HEK293 (cell line): ENCODE results near the gene SLC16A11.
"Not testable (repeated sequence)": the region's sequence is repeated elsewhere in the genome, so short reads cannot be mapped to it uniquely, and the experiment has no call there.

ENCODE experiments used
- CTCF ChIA-PET: fragments of 350-600 bp; formaldehyde crosslinking; extraction: SDS; loops from one replicate; lab custom pipeline; 2021; ENCODE audit warnings: antibody characterized with exemption; lab: Yijun Ruan, JAX
- POLR2A ChIA-PET: fragments of 300-600 bp; formaldehyde crosslinking; extraction: SDS; loops from one replicate; lab custom pipeline; 2020; ENCODE audit warnings: antibody characterized with exemption, inconsistent platforms; lab: Yijun Ruan, JAX
- H3K27ac ChIP-seq: fragments of 200-500 bp; sonication (Bioruptor generic); 2 replicates; pipeline ENCODE4 v1.5.1; 2014; ENCODE audit warnings: low read depth, low read length, control low read depth, inconsistent platforms; ENCODE audit errors: extremely low read depth
- H3K36me3 ChIP-seq, 2 experiments: fragments of 200-500 bp in 1 of 2; sonication (Bioruptor generic) in 1 of 2; 1 replicate in 1 of 2; 2 replicates in 1 of 2; pipeline ENCODE4 v1.5.1; 2014 to 2017; ENCODE audit warnings: inconsistent platforms in 2 of 2, low read length in 2 of 2; ENCODE audit not compliant: control insufficient read depth in 2 of 2, insufficient read depth in 1 of 2
- H3K4me1 ChIP-seq: fragments of 200-500 bp; sonication (Bioruptor generic); 2 replicates; pipeline ENCODE4 v1.5.1; 2014; ENCODE audit warnings: mild to moderate bottlenecking, low read length, inconsistent platforms; ENCODE audit not compliant: control insufficient read depth, insufficient read depth
- H3K4me3 ChIP-seq: 2 replicates; pipeline ENCODE4 v1.5.1; 2011; ENCODE audit warnings: low read depth, mild to moderate bottlenecking, control low read depth, low read length, moderate library complexity
- H3K9me3 ChIP-seq: fragments of 200-500 bp; sonication (Bioruptor generic); 2 replicates; pipeline ENCODE4 v1.5.1; 2014; ENCODE audit warnings: low read depth, low read length, inconsistent platforms; ENCODE audit not compliant: control insufficient read depth, insufficient read depth
- HOXA7 ChIP-seq: sonication (generic); formaldehyde crosslinking; IDR thresholded peaks from 2 replicates; pipeline ENCODE4 v1.8.1; 2022; ENCODE audit warnings: missing genetic modification reagents, borderline replicate concordance
- ZBTB11 ChIP-seq: fragments of 450-650 bp; formaldehyde crosslinking; conservative IDR thresholded peaks from 2 replicates; pipeline ENCODE4 v1.5.1; 2016; ENCODE audit warnings: low read depth, missing biosample characterization, missing genetic modification characterization
- ZBTB48 ChIP-seq: fragments of 450-650 bp; formaldehyde crosslinking; IDR thresholded peaks from 2 replicates; pipeline ENCODE4 v1.5.1; 2016; ENCODE audit warnings: missing biosample characterization, missing genetic modification characterization
- ZNF138 ChIP-seq: fragments of 450-650 bp; formaldehyde crosslinking; IDR thresholded peaks from 2 replicates; pipeline ENCODE4 v1.5.1; 2016; ENCODE audit warnings: missing biosample characterization, missing genetic modification characterization, borderline replicate concordance
- ZNF146 ChIP-seq: fragments of 450-650 bp; formaldehyde crosslinking; IDR thresholded peaks from 2 replicates; pipeline ENCODE4 v1.5.1; 2016; ENCODE audit warnings: missing biosample characterization, missing genetic modification characterization
- ZNF157 ChIP-seq: fragments of 450-650 bp; formaldehyde crosslinking; IDR thresholded peaks from 2 replicates; pipeline ENCODE4 v1.5.1; 2016; ENCODE audit warnings: missing biosample characterization, missing genetic modification characterization
- ZNF501 ChIP-seq: fragments of 450-650 bp; formaldehyde crosslinking; IDR thresholded peaks from 2 replicates; pipeline ENCODE4 v1.5.1; 2016; ENCODE audit warnings: missing biosample characterization, missing genetic modification characterization
- ZNF560 ChIP-seq: fragments of 450-650 bp; formaldehyde crosslinking; IDR thresholded peaks from 2 replicates; pipeline ENCODE4 v1.5.1; 2017; ENCODE audit warnings: missing biosample characterization, missing genetic modification characterization, borderline replicate concordance
- ZNF664 ChIP-seq: fragments of 450-650 bp; formaldehyde crosslinking; IDR thresholded peaks from 2 replicates; pipeline ENCODE4 v1.5.1; 2016; ENCODE audit warnings: missing biosample characterization, missing genetic modification characterization
- ZNF785 ChIP-seq: fragments of 450-650 bp; formaldehyde crosslinking; IDR thresholded peaks from 2 replicates; pipeline ENCODE4 v1.5.1; 2016; ENCODE audit warnings: missing biosample characterization, missing genetic modification characterization
- ZNF791 ChIP-seq: fragments of 450-650 bp; formaldehyde crosslinking; IDR thresholded peaks from 2 replicates; pipeline ENCODE4 v1.5.1; 2016; ENCODE audit warnings: missing biosample characterization, missing genetic modification characterization
- ZNF830 ChIP-seq: fragments of 450-650 bp; IDR thresholded peaks from 2 replicates; pipeline ENCODE4 v1.5.0; 2018; ENCODE audit warnings: missing biosample characterization, missing genetic modification characterization, low read depth, mild to moderate bottlenecking, moderate library complexity
- TF ChIP-seq, protein P1 (sequence below): fragments of 450-650 bp; formaldehyde crosslinking; IDR thresholded peaks from 2 replicates; pipeline ENCODE4 v1.5.1; 2016; ENCODE audit warnings: missing biosample characterization, missing genetic modification characterization, borderline replicate concordance

SLC16A11 gene

DNA sequence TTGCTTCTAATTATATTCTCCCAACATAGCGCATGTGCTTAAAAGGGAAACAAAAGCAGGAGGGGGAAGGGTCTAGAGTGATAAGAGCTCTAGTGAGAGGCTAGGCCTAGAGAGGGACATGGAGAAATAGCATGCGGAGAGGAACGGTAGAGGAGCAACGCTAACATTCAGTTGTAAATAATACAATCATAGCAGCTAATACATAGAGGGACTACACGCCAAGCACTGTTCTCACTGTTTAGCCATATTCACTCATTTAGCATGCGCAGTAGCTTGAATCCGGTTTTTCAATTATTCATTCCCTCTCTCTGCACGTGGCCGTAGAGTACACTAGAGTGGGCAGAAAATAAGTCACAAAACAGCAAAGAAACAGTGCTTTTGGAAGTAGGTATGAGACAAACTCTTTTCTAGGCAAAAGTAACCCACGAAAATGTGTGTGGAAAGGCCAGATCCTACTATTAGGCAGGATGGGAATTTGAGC lies 49.7 kb downstream of the SLC16A11 start (continued):
- no peak for TF ChIP-seq ZBTB11 (tag by site-specific recombination)
- TF ChIP-seq ZNF560, result no peak
- no peak for TF ChIP-seq HOXA7 (CRISPR knock-in tag)
- TF ChIP-seq ZNF138 (tag by site-specific recombination), result no peak
- TF ChIP-seq ZBTB48, result no peak
- no peak for TF ChIP-seq ZNF501 (tag by site-specific recombination)
- TF ChIP-seq ZNF664 (tag by site-specific recombination), result no peak
- TF ChIP-seq ZNF785, result no peak
- TF ChIP-seq, protein P1, sequence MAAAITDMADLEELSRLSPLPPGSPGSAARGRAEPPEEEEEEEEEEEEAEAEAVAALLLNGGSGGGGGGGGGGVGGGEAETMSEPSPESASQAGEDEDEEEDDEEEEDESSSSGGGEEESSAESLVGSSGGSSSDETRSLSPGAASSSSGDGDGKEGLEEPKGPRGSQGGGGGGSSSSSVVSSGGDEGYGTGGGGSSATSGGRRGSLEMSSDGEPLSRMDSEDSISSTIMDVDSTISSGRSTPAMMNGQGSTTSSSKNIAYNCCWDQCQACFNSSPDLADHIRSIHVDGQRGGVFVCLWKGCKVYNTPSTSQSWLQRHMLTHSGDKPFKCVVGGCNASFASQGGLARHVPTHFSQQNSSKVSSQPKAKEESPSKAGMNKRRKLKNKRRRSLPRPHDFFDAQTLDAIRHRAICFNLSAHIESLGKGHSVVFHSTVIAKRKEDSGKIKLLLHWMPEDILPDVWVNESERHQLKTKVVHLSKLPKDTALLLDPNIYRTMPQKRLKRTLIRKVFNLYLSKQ, result no peak
- no peak for TF ChIP-seq ZNF146 (tag by site-specific recombination)
- no peak for TF ChIP-seq ZNF830
- no peak for TF ChIP-seq ZNF791 (tag by site-specific recombination)
- no peak for TF ChIP-seq ZNF157
- TF ChIP-seq, all 188 proteins: peak for 0

DNA sequence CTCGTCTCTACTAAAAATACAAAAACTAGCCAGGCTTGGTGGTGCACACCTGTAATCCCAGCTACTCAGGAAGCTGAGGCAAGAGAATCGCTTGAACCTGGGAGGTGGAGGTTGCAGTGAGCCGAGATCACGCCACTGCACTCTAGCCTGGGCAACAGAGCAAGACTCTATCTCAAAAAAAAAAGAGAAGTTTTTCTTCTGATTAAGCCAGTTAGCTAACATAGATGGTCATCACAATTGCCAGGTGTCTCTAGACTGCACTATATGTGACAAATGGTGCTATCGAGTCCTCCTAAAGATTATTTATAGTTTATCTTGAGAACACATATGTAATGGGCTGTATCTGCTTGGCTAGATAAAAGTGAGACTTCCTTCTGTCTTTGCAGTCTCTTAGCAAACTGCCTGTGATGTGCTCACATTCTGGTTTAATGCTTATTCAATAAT lies 50.3 kb downstream of the SLC16A11 start:
- ChIA-PET POLR2A (interaction anchor here (0.7 to 0.8 kb wide), 2 partner anchors 10 to 11 kb away, joined by 3 read pairs; no protein-coding TSS in a partner anchor), CTCF (interaction anchor here (1.0 to 3.0 kb wide), 5 partner anchors 11 to 150 kb away, joined by 3 to 22 read pairs (median 5); no protein-coding TSS in a partner anchor)
- H3K36me3 ChIP-seq, result peaks cover 3 to 19% of the 10 kb centered on the region in 2 experiments; a peak in 2 of 3 replicates
- not testable (repeated sequence) for H3K9me3 ChIP-seq, H3K27ac ChIP-seq, H3K4me3 ChIP-seq, H3K4me1 ChIP-seq
